Activated CD4-positive, alpha-beta T cell treated with anti-CD3 and anti-CD28 coated beads, Interleukin-2, Interleukin-6, amounts not matched to agents 100 ng/mL and 50 ng/mL, durations not matched to agents 16 hours and 8 hours (primary cell): ENCODE results near the gene SCLT1.

Experiments used
- DNase-seq: peaks from one replicate; pipeline ENCODE4 v3.0.0-alpha.2; 2020

Gene SCLT1

DNA sequence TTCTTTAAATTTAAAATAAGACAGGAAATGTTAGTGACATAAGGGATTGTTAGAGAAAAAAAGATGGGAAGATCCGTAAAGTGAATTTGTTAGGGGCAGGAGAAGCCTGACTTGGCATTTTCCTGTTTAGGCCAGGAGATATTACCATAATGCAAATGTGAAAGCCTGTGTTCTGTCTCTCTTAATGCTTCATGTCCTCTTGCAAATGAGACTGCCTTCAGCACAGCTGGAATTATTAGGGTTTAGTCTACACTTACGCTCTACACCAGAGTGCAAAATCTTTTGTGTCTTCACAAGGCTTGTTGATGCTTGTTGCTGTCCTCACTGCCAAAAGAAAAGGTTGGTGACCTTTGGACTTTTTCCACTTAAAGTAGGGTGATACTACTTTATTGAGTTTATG is 227.1 kb downstream of the SCLT1 start:
- DNase-seq = no peak

DNA sequence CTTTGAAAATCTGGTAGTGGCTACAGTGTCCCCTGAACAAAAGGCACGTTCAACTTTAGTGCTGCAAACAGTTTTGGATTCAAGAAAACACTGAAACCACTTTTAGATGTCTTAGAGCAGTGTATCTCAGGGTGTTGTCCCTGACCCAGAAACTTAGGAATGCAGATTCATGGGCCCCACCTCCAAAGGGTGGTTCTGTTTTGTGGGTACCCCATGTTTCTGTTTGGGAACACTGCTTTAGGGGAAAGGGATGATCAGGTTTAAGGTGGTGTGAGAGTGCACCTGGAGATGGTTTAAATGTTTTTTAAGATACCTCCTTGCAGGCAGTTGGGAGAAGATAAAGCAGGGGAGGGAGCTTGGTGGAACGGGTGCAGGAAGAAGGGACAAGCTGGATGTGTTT is 228.2 kb downstream of the SCLT1 start:
- DNase-seq = no peak

DNA sequence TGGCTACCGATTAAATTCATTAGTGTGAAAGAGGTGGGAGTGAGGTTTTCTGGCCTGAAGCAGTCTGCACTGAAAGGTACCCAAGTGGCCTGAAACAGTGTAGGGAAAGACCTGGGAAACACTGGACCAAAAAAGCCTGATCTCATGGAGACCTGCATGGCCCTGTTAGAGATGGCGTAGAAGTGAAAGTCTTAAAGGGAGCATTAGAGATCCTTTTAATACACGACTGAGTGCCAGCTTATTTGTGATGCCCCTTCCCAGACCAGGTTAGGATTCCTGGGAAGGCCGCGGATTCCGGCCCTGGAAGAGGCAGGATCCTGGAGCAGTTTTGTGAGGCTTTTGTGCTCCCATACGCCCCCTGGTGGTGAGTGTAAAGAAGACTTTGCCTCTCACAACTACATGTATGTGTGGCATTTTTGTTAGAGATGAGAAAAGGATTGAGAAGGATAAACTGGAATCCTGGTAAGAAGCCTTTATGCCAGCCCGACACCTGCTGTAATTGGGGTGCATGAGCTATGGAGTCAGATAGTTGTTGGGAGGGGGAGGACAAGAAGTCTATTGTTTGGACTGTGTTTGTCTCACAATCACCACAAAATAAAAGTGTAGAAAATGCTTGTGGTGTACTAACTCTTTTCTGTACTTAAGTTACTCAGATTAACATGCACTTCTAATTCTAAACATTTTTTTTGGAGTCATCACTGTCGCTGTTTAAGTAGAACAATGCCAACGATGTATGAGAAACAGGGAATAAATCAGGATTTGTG is 229.8 kb downstream of the SCLT1 start:
- DNase-seq = peak; percentile 69

DNA sequence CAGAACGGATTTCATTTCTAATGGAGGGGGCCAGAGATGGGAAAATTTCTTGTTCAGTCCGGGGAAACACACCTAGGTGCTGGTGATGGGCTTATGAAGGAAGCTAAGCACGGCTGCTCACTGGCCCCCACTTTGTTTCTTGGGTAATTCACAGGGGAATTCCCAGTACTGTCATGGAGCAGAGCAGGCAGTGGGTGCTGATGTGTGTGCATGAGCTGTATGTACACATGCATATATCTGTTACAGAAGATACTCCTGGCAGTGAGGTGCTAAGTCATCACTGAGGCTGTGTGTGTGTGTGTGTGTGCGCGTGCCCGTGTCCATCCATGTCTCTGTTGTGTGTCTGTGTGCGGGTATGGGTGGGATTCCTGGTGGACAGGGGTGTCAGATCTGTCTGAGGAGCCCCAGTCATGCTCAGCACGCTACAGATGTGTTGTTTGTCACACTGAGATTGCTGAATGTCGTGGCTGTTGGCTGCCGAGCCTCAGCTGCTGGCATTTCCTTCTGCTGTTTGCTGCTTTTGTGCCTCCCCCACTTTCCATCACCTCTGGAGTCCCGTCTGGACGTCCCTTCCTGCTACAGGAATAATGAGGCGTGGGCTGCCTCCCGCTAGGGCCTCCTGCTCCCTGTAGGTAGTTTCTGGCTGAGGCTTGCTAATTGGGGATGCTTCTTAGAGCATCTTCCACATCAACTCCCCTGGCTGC is 230.6 kb downstream of the SCLT1 start:
- DNase-seq = peak; percentile 44

DNA sequence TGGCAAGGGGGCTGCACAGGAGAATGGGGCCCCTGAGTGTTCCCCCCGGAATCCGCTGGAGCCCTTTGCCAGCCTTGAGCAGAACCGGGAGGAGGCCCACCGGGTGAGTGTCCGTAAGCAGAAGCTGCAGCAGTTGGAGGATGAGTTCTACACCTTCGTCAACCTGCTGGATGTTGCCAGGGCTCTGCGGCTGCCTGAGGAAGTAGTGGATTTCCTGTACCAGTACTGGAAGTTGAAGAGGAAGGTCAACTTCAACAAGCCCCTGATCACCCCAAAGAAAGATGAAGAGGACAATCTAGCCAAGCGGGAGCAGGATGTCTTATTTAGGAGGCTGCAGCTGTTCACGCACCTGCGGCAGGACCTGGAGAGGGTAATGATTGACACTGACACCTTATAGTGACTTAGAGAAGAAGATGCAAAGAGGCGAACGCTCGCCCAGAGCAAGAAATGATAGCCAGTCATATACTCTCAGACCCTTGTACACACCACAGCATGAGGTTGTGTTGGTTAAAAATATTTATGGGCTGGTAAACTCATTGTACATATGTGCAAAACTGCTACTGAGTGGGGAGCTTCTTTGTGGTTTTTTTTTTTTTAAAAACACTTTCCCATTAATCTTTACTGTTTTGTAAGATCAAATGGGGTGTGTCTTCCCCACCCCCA is 231.4 kb downstream of the SCLT1 start:
- DNase-seq = peak; percentile 25

DNA sequence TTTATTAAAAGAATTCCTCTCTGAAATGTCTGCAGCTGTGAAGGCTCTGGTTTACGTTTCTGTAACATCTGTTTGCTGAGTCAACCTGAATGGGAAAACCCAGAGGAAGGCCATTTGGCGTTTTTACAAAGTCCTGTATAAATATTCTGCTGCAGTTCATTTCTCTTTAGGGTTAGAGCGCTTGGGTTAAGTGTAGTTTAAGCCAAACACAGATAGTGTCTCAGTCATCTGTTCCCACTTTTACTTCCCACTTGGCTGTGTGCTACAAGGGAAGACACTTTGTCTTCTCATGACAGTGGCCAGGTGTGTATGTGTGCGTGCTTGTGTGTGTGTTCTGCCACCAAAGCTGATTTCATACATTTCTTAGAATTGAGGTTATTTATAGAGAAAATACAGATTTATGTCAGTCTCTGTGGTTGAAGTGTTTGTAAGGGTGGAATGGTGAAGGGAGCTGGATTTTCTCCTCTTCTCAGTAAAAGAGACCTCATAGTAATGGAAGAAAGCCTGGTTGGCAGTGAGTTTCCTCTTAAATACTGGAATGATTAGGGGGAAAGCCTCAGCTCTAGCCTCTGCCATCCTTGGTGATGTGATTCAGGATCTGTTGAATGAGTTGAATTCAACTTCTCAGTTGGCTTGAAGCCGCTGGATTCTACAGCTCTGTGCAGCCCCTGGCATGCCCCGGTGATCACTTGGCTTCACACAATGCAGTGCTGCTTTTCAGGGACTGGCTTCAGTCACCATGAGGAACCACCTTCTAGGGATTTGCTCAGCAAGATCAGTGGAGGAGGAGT is 233.3 kb downstream of the SCLT1 start:
- DNase-seq = no peak

DNA sequence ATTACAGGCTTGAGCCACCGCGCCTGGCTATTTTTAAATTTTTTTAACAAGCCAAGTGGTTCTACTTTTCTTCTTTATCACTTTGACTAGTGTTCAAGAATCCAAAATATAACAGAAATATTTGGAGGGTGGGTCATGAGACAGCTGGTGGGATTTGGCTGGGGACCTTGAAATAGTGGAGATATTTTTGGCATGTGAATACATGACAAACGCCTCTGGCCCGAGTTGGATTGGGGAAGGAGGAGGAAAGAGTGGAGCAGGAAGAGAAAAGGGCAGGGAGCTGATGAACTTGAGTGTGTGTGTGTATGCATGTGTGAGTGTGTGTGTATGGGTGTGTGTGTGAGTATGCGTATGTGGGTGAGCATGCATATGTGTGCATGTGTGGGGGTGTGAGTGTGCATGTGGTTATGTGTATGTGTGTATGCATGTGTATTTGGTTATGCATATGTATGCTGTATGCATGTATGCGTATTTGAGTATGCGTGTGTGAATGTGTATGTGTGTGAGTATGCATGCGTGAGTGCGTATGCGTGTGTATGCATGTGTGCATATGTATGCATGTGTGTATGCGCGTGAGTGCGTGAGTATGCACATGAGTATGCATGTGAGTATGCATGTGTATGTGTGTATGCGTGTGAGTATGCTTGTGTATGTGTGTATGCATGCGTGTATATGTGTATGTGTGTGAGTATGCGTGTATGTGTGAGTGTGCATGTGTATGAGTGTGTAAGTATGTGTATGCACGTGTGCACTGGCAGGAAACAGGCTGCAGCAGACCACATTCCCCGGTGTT is 234.3 kb downstream of the SCLT1 start:
- DNase-seq = no peak

DNA sequence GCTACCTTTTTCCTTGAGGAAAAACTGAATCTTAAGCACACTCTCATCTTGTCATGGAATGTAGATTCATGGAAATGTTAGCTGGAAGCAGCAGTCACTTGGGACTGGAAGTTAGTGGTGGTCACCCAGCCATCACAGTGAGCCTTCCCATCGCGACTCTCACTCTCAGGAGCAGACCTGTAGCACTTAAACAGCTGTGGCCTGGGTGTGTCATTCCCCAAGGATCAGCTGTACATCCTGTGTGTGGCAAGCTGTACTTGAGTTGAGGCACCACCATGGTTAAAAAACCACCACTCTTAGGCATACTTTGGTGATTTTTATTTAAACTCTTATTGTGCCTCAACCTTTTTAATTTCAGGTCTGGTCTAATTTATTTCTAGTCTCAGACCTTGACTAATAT is 237.1 kb downstream of the SCLT1 start:
- DNase-seq = no peak

DNA sequence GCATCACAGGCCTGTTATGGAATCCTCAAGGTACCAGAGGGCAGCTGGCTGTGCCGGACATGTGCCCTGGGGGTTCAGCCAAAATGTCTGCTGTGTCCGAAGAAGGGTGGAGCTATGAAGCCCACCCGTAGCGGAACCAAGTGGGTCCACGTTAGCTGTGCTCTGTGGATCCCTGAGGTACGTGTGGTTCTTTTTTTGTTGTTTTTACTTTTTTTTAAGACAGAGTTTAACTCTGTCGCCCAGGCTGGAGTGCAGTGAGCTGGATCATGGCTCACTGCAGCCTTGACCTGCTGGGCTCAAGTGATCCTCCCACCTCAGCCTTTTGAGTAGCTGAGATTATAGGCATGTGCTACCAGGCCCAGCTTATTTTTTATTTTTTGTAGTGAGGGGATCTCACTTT is 237.7 kb downstream of the SCLT1 start:
- DNase-seq = no peak

DNA sequence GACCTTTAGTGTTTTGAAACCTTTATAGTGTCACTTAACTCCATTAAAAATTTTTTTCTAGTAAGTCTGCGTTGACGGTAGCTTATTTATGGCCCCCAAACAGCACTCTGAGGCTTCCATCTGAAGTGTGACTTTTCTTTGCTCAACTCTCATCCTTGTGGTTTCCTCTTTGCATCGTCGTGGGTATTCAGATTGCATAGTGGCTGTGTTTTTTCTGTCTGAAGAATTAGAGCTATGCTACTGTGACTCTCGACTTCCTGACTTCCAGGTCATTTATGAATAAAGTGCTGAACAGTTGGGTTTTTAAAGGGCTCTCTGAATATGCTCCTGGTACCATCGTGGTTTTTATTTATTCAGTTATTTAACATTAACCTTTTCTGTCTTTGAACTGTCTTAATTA is 238.9 kb downstream of the SCLT1 start:
- peak; percentile 75 for DNase-seq

DNA sequence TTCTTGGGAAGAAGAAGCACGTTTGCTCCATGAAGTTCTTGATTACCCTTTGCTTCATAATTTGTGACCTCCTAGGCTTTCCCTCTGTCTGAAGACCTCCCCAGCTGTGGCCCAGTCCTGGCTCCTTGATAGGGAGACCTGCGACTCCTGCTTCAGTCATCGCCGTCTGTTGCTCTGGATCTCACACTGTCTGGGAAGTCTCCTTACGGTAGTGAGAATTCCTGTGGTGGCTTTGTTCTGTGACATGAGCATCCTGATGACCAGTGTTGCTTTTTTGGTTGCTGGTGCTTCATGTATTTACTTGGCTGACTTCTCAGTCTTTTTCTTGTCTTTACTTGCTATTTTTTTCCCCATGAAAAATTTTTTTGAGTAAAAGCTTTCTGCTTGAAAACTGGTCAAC is 239.6 kb downstream of the SCLT1 start:
- DNase-seq = no peak

DNA sequence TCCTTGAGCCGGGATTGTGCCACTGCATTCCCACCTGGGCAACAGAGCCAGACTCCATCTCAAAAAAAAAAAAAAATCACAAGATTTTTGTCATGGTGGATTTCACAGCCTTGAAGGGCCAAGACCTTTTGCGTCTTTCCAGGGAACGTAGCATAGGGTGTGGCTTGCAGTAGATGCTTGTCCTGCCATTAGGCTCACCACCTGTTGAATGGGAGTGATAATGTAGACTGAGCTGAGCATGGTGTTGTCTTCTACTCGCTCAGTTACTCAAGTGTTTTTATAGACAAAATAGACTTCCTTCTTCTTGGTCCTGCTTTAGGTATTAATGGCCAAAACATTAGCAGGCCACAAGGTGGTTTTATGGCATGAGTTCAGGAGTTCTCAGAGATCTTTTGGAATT is 243.1 kb downstream of the SCLT1 start:
- no peak for DNase-seq

DNA sequence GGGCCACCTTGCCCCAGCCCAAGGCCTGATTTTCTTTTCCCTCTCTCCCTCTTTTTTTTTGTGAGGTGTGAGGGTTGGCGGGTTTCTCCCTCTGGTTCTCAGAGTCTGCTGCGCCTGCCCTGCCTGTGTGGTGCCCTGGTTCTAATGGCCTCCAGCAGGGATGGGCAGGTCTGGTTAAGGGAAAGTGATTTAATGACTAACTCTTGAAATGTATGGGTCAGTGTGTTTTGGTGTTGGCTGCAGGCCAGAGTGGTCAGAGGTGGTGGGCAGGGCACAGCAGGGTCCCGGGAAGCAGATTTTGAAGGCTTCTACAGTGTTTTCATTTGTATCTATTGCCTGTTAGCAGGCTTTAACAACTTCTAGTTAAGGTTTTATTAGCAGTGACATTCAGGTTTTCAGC is 244.9 kb downstream of the SCLT1 start:
- DNase-seq = no peak

DNA sequence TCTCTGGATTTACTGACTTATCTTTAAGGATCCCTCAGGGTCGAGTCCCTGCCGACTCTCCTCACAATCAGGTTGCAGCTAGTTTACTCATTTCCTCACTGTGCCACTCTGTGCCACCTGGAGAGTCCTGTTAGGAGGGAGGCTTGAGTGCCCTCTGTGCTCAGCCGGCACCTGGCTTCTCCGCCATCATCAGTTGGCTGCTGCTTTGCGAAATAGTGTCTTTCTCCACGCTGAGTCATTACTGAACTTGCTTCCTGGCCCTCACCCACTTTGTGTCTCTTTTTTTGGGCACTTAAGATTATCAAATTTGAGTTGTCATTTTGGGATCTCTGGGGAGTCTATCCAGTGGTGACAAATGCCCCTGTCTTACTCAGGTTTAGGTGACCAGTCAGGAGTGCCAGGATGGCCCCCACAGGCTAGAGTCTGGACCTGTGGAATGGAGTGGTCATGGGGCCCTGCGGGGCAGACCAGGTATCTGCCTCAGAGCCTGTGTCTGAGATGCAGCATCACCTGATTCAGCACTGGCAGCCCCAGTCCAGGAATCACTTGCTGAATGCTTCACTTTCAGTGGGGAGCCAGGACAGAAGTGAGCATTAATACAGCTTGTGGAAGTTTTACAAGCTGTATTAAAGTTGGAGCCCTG is 246.1 kb downstream of the SCLT1 start:
- peak; percentile 21 for DNase-seq

DNA sequence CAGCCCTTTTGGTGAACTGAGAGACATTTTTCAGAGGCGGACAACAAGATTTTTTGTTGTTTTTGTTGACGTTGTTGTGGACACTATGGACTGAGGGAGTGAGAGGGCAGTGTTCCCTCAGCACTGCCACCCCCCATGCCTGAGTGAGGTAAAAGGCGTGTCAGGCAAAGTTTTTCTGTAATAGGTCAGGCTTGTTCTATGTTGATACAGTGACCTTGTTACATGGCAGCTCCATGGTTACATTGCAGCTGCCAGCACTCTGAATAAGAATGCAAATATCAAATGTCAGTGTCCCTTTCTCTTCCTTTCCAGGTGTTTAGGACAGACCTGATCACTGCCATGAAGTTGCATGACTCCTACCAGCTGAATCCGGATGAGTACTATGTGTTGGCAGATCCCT is 247.3 kb downstream of the SCLT1 start:
- no peak for DNase-seq

DNA sequence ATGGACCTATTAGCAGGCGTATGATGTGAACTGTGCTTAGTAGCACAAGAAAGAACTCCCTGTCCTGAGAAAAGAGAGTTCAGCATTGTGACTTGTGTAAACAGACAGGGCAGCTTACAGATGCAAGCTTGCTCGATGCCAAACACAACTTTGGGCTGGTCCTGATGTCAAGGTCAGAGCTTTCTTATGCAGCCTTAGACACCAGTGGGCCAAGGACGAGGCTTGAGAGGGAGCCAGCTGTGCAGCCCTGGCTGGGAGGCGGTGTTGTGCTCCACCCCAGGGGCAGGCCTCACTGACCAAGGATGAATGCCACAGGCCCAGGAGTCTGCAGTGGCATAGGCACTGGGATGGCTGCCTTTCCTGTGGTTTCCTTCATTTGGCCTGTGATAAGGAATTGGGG is 248.4 kb downstream of the SCLT1 start:
- DNase-seq = no peak

DNA sequence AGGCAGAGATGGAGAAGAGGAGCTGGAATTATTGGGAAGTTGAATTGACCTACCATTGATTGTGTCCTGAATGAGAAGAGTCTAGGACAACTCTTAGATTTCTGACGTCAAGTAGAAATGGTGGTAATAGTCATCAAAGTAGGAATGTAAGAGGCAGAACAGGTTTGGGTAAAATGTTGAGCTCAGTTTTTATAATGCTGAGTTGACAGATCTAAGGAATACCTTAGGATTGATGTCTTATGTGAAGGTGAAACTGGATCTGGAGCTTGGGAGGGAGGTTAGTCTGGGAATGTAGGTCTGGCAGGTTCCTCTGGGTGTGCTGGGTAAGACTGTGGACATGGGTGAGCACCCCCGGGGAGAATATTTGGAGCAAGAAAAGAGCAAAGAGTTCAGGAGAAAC is 251.9 kb downstream of the SCLT1 start:
- no peak for DNase-seq

DNA sequence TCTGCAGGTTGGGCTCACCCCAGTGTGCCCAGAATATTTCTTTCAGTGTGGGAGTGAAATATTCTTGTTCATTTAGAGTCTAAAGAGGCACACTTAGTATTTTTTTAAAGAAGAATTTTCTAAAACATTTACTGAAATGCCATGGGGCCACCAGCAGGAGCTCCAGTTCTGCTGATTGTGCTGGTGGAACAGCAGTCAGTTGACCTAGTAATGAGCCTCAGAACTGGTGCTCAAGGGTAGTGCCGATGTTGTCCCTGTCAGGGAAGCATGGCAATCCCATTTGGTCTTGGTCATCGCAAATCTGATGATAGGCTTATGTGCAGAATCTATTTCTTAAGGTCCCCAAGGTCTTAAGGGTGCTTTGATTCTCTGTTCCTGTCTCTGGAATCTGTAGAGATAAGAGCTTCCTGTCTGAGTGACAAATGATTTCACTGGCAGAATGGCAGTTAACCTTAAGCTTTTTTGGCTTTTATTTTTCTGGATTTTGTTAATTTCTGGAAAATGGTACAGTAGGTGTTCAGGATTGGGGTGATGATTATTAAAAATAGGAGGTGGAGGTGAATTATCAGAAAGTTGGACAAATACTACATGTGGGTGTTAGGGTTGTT is 252.5 kb downstream of the SCLT1 start:
- no peak for DNase-seq

DNA sequence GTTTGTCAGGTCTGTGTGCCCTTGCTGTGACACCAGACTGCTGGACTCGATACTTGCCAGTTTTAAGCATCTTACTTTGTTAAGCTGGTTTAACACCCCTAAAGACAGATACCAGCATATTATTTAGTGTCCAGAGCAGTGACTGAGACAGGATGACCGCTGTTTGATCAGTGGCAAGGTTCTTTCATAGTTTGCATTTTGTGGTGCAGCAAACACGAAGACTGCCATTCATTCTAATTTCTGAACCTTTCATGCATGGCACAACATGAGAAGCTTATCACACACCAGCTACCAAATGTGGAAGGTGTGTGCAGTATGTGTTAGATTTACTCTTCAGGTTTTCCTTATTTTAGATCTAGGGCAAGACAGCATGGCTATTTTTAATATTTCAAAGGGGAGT is 255.7 kb downstream of the SCLT1 start:
- DNase-seq = no peak

DNA sequence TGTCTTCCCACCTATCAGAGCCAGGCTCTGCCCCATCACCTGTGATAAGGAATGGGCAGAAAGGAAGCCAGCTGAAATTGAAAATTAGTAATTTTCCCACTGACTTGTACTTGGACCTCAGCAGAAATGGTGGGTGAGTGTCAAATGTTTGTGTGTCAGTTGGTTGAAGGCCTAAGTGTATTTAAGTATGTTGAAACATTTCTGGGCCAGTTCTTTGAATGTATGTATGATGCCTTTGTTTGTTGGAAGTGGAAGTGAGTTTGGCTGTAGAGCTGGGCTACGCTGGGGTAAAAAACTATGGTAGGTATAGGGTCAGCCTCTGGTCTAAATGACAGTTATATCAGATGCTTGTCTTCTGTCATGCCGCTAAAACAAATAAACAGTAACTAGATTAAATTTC is 256.1 kb downstream of the SCLT1 start:
- no peak for DNase-seq

DNA sequence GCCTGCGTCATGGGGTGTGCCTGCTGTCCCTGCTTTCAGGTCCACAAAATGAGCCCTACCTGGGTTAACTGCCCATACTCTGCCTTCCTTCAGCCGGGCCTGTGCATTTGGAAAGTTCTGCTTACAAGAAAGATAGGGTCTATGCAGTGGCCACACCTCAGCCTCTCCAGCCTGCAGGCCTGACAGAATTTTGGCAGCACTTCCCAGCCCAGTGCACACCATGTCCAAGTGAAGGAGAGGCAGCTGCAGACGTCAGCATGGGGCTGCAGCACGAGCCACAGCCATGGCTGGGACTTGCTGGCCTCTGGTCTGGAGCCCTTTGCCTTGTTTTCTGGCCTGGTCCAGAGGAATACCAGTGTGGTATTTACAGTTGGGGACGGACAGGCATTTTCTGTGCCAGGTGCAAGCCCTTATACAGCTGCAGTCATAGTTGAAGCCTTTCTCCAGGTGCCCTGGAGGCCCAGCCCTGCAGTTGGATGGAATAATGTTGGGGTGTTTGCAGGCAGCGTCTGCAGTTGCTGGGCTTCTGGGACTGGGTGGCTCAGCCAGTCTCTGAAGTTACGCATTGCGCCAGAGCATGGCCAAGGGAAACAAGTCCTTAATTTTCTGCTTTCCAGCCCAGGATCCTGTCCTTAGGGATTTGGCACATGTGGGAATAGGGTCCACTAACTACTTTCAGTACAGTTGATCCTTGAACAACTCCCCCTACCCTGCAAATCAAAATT is 257.7 kb downstream of the SCLT1 start:
- no peak for DNase-seq
